Thoracic aorta (tissue), 2 donors: Measurements from ENCODE around the gene WDFY2. TPM values are rescaled to one million over a fixed set of nuclear protein-coding genes. Genes with fewer than 3 reads are reported as not detected.

Source experiments
- ATAC-seq: fragments of 150-250 bp; one replicate; pipeline ENCODE4 v1.8.0; 2017; ENCODE audit warnings: low read depth; ENCODE audit not compliant: insufficient number of reproducible peaks, low FRiP score
- DNase-seq: peaks from one replicate; pipeline ENCODE4 v3.0.0-alpha.2; 2020; ENCODE audit warnings: low spot score
- H3K27ac ChIP-seq, 2 donors: fragments of 200-600 bp; sonication (generic); 1 replicate in 1 of 2; 2 replicates in 1 of 2; pipeline ENCODE4 v1.5.1; 2016; ENCODE audit warnings: mild to moderate bottlenecking in 2 of 2, moderate library complexity in 2 of 2
- H3K27me3 ChIP-seq: fragments of 200-600 bp; sonication (generic); replicated peaks from 2 replicates; pipeline ENCODE4 v1.6.0; 2016; ENCODE audit warnings: mild to moderate bottlenecking; ENCODE audit not compliant: insufficient read depth
- H3K36me3 ChIP-seq: fragments of 200-600 bp; sonication (generic); one replicate; pipeline ENCODE4 v1.5.1; 2016
- H3K4me1 ChIP-seq, 2 donors: fragments of 200-600 bp; sonication (generic); 1 replicate in 1 of 2; 2 replicates in 1 of 2; pipeline versions ENCODE4 v1.5.1 to v1.6.0; 2016; ENCODE audit warnings: low read depth in 2 of 2, mild to moderate bottlenecking in 1 of 2; ENCODE audit not compliant: control insufficient read depth in 1 of 2
- H3K4me3 ChIP-seq: fragments of 200-600 bp; sonication (generic); 2 replicates; pipeline ENCODE4 v1.5.1; 2016; ENCODE audit warnings: mild to moderate bottlenecking
- H3K9me3 ChIP-seq: fragments of 200-600 bp; sonication (generic); 2 replicates; pipeline ENCODE4 v1.5.1; 2016
- total RNA-seq, 2 donors: library from RNA; depleted of rRNA; stranded (reverse); fragments of >200 nt; gene quantifications; one replicate each; pipeline versions ENCODE4 v1.1.0 to v1.2.3, GENCODE V29; 2016
- TF ChIP-seq, protein P1 (sequence below): fragments of 200-600 bp; sonication (generic); IDR thresholded peaks from one replicate; pipeline ENCODE4 v1.5.1; 2019; ENCODE audit warnings: antibody characterized with exemption

The WDFY2 gene
- total RNA-seq, 2 donors from 2014 or later = 14.6 to 19.3 TPM

DNA sequence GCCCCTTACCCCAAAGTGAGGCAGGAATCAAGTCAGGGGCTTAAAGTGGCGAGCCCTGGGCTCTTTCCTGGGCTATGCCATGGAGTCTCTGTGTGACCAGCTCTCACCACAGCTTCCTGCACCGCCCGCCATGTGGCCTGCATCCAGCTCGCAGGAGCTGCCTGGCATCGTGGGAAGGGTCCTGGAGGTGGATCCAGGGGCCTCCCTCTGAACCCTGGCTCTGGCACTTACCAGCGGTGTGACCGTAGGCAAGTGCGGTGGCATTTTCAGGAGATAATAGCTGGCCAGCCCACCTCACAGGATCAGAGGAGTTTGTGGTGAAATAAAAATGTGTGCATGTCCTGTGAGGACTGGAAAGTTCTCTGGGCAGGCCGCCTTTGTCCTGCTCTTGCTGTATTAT lies 193.7 kb downstream of the WDFY2 start:
- no peak overlapping the region for H3K27ac ChIP-seq
- no peaks in the 10 kb centered on the region for H3K9me3 ChIP-seq
- ATAC-seq (no peak), DNase-seq (no peak)
- H3K27me3 ChIP-seq = no peaks in the 10 kb centered on the region
- H3K4me1 ChIP-seq = no peaks in the 10 kb centered on the region
- TF ChIP-seq, protein P1, sequence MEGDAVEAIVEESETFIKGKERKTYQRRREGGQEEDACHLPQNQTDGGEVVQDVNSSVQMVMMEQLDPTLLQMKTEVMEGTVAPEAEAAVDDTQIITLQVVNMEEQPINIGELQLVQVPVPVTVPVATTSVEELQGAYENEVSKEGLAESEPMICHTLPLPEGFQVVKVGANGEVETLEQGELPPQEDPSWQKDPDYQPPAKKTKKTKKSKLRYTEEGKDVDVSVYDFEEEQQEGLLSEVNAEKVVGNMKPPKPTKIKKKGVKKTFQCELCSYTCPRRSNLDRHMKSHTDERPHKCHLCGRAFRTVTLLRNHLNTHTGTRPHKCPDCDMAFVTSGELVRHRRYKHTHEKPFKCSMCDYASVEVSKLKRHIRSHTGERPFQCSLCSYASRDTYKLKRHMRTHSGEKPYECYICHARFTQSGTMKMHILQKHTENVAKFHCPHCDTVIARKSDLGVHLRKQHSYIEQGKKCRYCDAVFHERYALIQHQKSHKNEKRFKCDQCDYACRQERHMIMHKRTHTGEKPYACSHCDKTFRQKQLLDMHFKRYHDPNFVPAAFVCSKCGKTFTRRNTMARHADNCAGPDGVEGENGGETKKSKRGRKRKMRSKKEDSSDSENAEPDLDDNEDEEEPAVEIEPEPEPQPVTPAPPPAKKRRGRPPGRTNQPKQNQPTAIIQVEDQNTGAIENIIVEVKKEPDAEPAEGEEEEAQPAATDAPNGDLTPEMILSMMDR = no peak
- H3K4me3 ChIP-seq = no peak overlapping the region
- no peaks in the 10 kb centered on the region for H3K36me3 ChIP-seq

DNA sequence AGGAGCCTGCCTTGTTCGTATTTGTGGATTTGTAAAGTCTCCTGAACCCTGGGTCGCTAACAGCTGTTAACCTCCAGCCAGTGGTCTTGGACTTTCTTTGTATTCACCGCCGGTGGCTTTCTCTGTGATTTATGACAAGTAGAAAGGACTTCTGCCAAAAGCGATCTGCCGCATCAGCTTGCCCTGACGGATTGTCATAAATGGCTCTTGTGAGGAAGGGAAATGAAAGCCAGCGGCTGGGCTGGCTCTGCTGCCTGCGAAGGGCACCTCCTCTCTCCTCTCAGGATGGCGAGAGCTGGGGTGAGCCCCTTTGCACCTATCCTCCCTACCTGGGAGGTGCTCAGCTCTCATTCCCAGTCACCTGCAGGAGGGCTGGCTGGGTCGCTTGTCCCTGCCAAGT lies 194.1 kb downstream of the WDFY2 start:
- no peaks in the 10 kb centered on the region for H3K36me3 ChIP-seq
- H3K9me3 ChIP-seq = no peaks in the 10 kb centered on the region
- DNase-seq (no peak), ATAC-seq (no peak)
- no peaks in the 10 kb centered on the region for H3K27me3 ChIP-seq
- no peak overlapping the region for H3K4me3 ChIP-seq
- TF ChIP-seq, protein P1 = no peak
- no peak overlapping the region for H3K27ac ChIP-seq
- H3K4me1 ChIP-seq = no peaks in the 10 kb centered on the region

DNA sequence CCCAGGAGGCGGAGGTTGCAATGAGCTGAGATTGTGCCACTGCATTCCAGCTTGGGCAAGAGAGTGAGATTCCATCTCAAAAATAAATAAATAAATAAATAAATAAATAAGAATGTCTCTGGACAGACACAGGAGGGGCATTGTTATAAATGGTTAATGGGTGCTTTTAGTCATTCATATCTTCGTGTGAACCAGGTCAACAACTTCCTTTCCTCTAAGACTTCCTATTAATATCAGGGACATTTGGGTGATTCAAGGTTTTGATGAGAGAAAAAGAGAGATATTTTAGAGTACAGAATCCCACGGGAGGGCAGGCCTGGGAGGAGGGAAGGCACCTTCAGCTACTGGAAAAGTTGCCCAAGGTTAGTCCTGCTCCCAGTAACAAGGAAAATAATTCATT lies 195.8 kb downstream of the WDFY2 start:
- TF ChIP-seq, protein P1 = no peak

DNA sequence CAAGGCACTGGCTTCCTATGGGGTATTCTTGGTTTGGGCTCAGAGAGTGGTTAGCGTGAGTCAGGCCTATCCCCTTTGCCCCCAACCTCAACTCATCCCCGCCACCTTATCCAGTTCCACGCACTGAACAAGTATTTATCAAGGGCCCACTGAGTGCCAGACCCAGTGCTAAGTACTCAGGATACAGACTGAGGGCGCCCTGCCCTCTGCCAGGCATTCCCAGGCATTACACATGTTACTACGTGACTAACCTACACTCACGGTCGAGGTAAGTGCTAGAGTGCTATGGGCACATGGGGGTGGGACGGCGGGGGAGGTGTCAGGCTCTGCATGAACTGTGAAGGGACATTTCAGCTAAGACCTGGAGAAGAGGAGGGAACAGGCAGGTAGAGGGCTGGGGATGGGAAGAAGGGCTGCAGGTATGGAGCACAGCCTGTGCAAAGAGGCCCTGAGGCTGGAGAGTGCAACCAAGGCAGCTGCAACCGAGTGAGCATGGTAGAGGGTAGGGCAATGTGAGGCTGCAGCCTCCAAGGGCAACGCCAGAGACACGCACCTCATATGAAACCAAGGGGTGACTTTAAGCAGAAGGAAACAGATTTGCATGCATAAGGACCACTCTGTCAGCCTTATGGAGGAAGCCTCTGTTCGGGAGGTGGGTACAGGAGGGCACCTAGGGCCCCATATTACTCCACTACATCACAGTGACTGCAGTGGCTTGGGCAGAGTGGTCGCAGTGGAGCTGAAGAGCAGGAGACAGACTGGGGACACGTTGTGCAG lies 197.2 kb downstream of the WDFY2 start:
- no peak overlapping the region for H3K27ac ChIP-seq
- ATAC-seq (no peak), DNase-seq (no peak)
- peaks cover 0 to 7% of the 10 kb centered on the region in 2 donors for H3K4me1 ChIP-seq
- H3K36me3 ChIP-seq = no peaks in the 10 kb centered on the region
- TF ChIP-seq, protein P1 = no peak
- H3K27me3 ChIP-seq = no peaks in the 10 kb centered on the region
- no peaks in the 10 kb centered on the region for H3K9me3 ChIP-seq
- H3K4me3 ChIP-seq = no peak overlapping the region

More for the DNA sequence above, 195.8 kb downstream of the WDFY2 start:
- ATAC-seq (no peak), DNase-seq (no peak)
- Histone ChIP-seq H3K4me1 (no peaks in the 10 kb centered on the region), H3K36me3 (no peaks in the 10 kb centered on the region), H3K27ac (no peak overlapping the region), H3K4me3 (no peak overlapping the region), H3K9me3 (no peaks in the 10 kb centered on the region), H3K27me3 (no peaks in the 10 kb centered on the region)

DNA sequence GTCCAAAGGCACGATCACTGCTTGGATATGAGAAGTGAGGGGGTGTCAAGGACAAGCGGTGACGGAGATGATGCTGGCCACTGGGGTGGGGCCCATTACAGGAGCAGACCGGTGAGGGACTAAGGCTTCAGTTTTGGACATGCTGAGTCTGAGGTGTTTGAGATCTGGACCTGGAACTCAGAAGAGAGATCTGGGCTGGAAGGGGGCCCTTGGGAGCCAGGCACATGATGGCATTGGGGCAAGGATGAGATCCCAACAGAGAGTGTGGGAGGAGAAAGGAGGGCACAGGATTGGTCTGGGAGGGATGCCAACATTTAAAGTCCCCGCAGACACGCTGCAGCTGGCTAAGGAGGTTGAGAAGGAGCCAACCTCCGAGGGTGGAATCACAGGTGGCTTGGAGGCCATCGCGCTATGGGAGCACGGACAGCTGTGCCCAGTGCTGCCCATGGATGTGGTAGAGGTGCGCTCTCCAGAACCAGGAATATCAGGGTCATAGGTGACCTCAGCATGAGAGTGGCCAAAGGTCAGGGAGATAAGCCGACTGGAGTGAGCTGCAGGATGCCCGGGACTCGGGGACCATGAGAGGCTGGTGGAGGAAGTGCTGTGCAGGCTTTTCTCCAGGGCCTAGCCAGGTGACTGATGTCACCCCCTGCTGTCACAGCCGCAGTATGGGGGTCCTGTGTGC lies 197.9 kb downstream of the WDFY2 start:
- H3K4me1 ChIP-seq = peaks cover 0 to 10% of the 10 kb centered on the region in 2 donors
- no peak overlapping the region for H3K27ac ChIP-seq
- H3K4me3 ChIP-seq = no peak overlapping the region
- no peaks in the 10 kb centered on the region for H3K27me3 ChIP-seq
- no peak for ATAC-seq
- TF ChIP-seq, protein P1 = no peak
- no peaks in the 10 kb centered on the region for H3K36me3 ChIP-seq
- no peaks in the 10 kb centered on the region for H3K9me3 ChIP-seq
- no peak for DNase-seq
